ENCODE measurements around the gene TBC1D23. TPM values are rescaled to one million over a fixed set of nuclear protein-coding genes. Genes with fewer than 3 reads are reported as not detected.
A peak's percentile ranks its signal among the peaks of the same experiment; 100 is the strongest.

The TBC1D23 gene
- total and polyA plus RNA-seq, 2 of the 13 experiments (the other 11 are each of a cell fraction or from before 2014, with no cell fraction given): 28.7 to 35.4 TPM

DNA sequence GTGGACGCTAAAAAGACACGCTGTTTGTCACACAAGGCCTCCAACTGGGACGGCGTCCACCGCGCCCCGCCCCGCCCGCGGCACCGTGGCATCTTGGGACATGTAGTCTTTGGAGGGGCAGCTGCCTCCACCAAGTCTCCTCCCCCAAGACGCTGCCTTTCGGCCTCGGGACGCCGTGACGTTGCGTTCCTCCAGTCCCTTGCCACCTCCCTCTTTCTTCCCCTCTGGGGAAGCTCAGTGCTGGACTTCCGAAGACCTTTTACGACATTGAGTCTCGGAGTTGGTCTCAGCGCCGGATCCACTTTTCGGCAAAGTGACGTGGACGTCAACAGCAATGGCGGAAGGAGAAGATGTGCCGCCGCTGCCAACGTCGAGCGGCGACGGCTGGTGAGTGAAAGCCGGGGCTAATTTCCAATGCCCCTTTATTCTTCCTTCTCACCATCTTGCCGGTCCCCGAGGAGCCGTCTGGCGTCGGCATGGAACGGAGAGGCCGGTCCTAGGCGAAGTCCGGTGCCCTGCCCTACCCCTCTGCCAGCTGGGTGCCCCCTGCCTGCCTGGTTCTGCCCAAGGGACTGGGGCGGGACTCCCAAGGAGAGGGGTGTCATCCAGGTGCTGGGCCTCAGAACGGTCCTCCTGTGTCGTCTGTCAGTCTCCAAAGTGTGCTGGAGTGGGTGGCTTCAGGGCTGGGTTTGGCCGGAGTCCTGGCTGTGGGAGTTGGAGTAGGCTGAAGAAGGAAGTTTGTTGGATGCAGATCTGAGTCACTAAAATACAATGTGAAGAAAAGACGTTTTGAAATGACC, at the start of gene TBC1D23 (continued):
- TF ChIP-seq, protein P1, sequence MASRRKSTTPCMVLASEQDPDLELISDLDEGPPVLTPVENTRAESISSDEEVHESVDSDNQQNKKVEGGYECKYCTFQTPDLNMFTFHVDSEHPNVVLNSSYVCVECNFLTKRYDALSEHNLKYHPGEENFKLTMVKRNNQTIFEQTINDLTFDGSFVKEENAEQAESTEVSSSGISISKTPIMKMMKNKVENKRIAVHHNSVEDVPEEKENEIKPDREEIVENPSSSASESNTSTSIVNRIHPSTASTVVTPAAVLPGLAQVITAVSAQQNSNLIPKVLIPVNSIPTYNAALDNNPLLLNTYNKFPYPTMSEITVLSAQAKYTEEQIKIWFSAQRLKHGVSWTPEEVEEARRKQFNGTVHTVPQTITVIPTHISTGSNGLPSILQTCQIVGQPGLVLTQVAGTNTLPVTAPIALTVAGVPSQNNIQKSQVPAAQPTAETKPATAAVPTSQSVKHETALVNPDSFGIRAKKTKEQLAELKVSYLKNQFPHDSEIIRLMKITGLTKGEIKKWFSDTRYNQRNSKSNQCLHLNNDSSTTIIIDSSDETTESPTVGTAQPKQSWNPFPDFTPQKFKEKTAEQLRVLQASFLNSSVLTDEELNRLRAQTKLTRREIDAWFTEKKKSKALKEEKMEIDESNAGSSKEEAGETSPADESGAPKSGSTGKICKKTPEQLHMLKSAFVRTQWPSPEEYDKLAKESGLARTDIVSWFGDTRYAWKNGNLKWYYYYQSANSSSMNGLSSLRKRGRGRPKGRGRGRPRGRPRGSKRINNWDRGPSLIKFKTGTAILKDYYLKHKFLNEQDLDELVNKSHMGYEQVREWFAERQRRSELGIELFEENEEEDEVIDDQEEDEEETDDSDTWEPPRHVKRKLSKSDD (CRISPR knock-in tag; IDR thresholded peaks at IDR 0.05; ENCODE audit: low read depth): peak; percentile 93
- TF ChIP-seq, protein P2, sequence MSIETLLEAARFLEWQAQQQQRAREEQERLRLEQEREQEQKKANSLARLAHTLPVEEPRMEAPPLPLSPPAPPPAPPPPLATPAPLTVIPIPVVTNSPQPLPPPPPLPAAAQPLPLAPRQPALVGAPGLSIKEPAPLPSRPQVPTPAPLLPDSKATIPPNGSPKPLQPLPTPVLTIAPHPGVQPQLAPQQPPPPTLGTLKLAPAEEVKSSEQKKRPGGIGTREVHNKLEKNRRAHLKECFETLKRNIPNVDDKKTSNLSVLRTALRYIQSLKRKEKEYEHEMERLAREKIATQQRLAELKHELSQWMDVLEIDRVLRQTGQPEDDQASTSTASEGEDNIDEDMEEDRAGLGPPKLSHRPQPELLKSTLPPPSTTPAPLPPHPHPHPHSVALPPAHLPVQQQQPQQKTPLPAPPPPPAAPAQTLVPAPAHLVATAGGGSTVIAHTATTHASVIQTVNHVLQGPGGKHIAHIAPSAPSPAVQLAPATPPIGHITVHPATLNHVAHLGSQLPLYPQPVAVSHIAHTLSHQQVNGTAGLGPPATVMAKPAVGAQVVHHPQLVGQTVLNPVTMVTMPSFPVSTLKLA (IDR thresholded peaks at IDR 0.05): 0 out of 2 replicates have a peak, but pooled peaks have one; percentile 15
- TF ChIP-seq POLR2A (IDR thresholded peaks at IDR 0.05; ENCODE audit: insufficient read depth in 1 of 2, low read depth in 2 of 2, low read length in 2 of 2): peak; percentile 67 to 79
- TF ChIP-seq ZNF430 (CRISPR knock-in tag; IDR thresholded peaks at IDR 0.05): peak; percentile 79; the same call in 1 of the 2 replicates
- TF ChIP-seq ZNF670 (CRISPR knock-in tag; IDR thresholded peaks at IDR 0.05; ENCODE audit: borderline replicate concordance): peak; percentile 79; the same call in 1 of the 2 replicates
- no peak for TF ChIP-seq HDAC6 (IDR thresholded peaks at IDR 0.05; ENCODE audit: low read depth, low read length)
- peak; percentile 97; the same call in 1 of the 2 replicates for TF ChIP-seq FOXK1 (CRISPR knock-in tag; IDR thresholded peaks at IDR 0.05; ENCODE audit: borderline replicate concordance, low read depth)
- TF ChIP-seq ZNF572 (CRISPR knock-in tag; IDR thresholded peaks at IDR 0.05): 0 out of 2 replicates have a peak, but pooled peaks have one; percentile 57
- peak; percentile 85 for TF ChIP-seq TAF1 (CRISPR knock-in tag; IDR thresholded peaks at IDR 0.05)
- TF ChIP-seq, protein P3, sequence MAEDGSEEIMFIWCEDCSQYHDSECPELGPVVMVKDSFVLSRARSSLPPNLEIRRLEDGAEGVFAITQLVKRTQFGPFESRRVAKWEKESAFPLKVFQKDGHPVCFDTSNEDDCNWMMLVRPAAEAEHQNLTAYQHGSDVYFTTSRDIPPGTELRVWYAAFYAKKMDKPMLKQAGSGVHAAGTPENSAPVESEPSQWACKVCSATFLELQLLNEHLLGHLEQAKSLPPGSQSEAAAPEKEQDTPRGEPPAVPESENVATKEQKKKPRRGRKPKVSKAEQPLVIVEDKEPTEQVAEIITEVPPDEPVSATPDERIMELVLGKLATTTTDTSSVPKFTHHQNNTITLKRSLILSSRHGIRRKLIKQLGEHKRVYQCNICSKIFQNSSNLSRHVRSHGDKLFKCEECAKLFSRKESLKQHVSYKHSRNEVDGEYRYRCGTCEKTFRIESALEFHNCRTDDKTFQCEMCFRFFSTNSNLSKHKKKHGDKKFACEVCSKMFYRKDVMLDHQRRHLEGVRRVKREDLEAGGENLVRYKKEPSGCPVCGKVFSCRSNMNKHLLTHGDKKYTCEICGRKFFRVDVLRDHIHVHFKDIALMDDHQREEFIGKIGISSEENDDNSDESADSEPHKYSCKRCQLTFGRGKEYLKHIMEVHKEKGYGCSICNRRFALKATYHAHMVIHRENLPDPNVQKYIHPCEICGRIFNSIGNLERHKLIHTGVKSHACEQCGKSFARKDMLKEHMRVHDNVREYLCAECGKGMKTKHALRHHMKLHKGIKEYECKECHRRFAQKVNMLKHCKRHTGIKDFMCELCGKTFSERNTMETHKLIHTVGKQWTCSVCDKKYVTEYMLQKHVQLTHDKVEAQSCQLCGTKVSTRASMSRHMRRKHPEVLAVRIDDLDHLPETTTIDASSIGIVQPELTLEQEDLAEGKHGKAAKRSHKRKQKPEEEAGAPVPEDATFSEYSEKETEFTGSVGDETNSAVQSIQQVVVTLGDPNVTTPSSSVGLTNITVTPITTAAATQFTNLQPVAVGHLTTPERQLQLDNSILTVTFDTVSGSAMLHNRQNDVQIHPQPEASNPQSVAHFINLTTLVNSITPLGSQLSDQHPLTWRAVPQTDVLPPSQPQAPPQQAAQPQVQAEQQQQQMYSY (CRISPR knock-in tag; IDR thresholded peaks at IDR 0.05): peak; percentile 55
- TF ChIP-seq, protein P4, sequence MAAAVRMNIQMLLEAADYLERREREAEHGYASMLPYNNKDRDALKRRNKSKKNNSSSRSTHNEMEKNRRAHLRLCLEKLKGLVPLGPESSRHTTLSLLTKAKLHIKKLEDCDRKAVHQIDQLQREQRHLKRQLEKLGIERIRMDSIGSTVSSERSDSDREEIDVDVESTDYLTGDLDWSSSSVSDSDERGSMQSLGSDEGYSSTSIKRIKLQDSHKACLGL (CRISPR knock-in tag; IDR thresholded peaks at IDR 0.05): peak; percentile 82

Measured in HepG2 (cell line).